Body of pancreas (tissue), 4 donors: ENCODE measurements around the gene CPSF4L.

Experiments used
- POLR2A ChIP-seq, 3 donors: fragments of 450-650 bp; IDR thresholded peaks; one replicate each; pipeline ENCODE4 v1.6.1; 2016; ENCODE audit warnings: antibody characterized with exemption in 3 of 3, mild to moderate bottlenecking in 2 of 3
- TF ChIP-seq, protein P1 (sequence below), 7 experiments: fragments of 450-650 bp in 4 of 7; fragments of 200-600 bp in 3 of 7; sonication (generic) in 3 of 7; IDR thresholded peaks; one replicate each; pipeline ENCODE4 v1.5.1; 2016 to 2019; ENCODE audit warnings: antibody characterized with exemption in 7 of 7

DNA sequence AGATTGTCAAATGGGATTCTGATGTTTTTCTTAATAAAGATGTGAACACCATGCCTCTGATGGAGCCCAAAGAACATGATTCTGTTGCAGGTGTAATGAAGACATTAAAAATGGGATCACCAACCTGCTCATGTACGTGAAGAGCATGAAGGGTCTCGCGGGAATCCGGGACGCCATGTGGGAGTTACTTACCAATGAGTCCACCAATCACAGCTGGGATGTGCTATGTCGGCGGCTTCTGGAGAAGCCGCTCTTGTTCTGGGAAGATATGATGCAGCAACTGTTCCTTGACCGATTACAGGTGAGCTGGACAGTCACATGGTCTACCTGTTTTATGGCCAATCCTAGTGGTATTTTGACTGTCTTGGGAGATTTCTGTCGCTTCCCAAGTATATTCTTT, 61.2 kb downstream of the CPSF4L start:
- no peak for TF ChIP-seq POLR2A (IDR thresholded peaks at IDR 0.05)
- TF ChIP-seq, protein P1, sequence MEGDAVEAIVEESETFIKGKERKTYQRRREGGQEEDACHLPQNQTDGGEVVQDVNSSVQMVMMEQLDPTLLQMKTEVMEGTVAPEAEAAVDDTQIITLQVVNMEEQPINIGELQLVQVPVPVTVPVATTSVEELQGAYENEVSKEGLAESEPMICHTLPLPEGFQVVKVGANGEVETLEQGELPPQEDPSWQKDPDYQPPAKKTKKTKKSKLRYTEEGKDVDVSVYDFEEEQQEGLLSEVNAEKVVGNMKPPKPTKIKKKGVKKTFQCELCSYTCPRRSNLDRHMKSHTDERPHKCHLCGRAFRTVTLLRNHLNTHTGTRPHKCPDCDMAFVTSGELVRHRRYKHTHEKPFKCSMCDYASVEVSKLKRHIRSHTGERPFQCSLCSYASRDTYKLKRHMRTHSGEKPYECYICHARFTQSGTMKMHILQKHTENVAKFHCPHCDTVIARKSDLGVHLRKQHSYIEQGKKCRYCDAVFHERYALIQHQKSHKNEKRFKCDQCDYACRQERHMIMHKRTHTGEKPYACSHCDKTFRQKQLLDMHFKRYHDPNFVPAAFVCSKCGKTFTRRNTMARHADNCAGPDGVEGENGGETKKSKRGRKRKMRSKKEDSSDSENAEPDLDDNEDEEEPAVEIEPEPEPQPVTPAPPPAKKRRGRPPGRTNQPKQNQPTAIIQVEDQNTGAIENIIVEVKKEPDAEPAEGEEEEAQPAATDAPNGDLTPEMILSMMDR (IDR thresholded peaks at IDR 0.05): no peak
